ENCODE results near the gene CARMIL1. TPM values are rescaled to one million over a fixed set of nuclear protein-coding genes. Genes with fewer than 3 reads are reported as not detected.

Gene CARMIL1
- total and polyA plus RNA-seq, 10 of the 15 experiments (the other 5 are each of a cell fraction or from before 2014, with no cell fraction given), result 6.4 to 18.1 (median 10.3) TPM

DNA sequence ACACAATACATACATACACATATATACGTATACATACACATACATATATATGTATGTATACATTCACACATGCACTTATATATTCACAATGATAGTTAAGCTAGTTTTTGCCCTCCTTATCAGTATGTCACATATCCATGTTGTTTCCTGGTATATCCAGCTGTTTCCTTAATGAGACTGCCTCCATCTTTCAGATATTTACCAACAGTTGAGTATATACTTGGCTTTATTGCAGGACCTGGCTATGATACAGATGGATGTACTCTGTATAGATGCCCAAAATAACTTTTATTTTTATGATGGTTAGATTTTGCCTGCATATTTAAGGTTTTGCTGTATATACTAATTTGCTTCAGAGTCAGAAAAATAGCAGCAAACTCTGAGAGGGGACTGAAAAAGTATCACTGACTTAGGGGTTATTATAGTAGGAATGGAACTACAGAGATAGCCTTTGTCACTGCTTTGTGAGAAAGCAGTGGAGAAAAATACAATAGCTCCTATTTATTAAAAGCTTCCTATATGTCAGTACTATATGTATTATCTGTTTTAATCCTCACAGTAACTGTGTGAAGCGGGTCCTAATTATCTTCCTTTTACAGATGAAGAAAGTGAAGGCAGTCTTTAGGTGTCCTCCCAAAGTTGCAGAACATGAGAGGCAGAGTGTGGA, 35.5 kb downstream of the CARMIL1 start:
- Histone ChIP-seq H3K4me3 (no peak overlapping the region), H3K27ac (ENCODE audit: control insufficient read depth, insufficient read depth) (no peak overlapping the region), H3K4me2 (ENCODE audit: control insufficient read depth, insufficient read depth) (no peak overlapping the region), H3K27me3 (replicated peaks in 1 of 2; ENCODE audit: control insufficient read depth in 2 of 2, insufficient read depth in 2 of 2, low read length in 1 of 2) (no peaks in the 10 kb centered on the region), H3K4me1 (ENCODE audit: control insufficient read depth, insufficient read depth, low read length) (no peaks in the 10 kb centered on the region), H3K79me2 (ENCODE audit: control insufficient read depth, insufficient read depth, low read length) (no peaks in the 10 kb centered on the region; the same call in 1 of the 2 replicates), H2AFZ (ENCODE audit: control insufficient read depth, low read depth, low read length) (no peak overlapping the region), H4K20me1 (ENCODE audit: control insufficient read depth, insufficient read depth) (no peaks in the 10 kb centered on the region), H3K9ac (ENCODE audit: control insufficient read depth, insufficient read depth, low read length) (no peak overlapping the region), H3K9me3 (replicated peaks; ENCODE audit: control insufficient read depth, insufficient read depth, low read length) (no peaks in the 10 kb centered on the region), H3K36me3 (ENCODE audit: control insufficient read depth in 2 of 2, insufficient read depth in 2 of 2, low read length in 1 of 2) (no peaks in the 10 kb centered on the region)
- ChIA-PET CTCF (interaction anchor here (0.7 to 1.3 kb wide), 2 partner anchors 10 to 398 kb away, joined by 3 read pairs; no protein-coding TSS in a partner anchor), RAD21 (ENCODE audit: unreplicated experiment) (interaction anchor here (0.9 to 1.3 kb wide), 2 partner anchors 18 to 171 kb away, joined by 3 read pairs; no protein-coding TSS in a partner anchor), SMC1A (ENCODE audit: uncharacterized antibody, unreplicated experiment) (interaction anchor here (0.6 to 2.1 kb wide), 3 partner anchors 8 to 56 kb away, joined by 3 to 7 read pairs (median 3); no protein-coding TSS in a partner anchor), POLR2A (interaction anchor here (0.6 kb wide), 1 partner anchor 55 kb away, joined by 3 read pairs; no protein-coding TSS in a partner anchor)
- ATAC-seq (no peak), DNase-seq (ENCODE audit: low read depth, low spot score) (no peak), FAIRE-seq (no peak)
- TF ChIP-seq POU2F2 (IDR thresholded peaks at IDR 0.05; ENCODE audit: borderline replicate concordance, low read depth, low read length) (no peak), IRF4 (IDR thresholded peaks at IDR 0.05; ENCODE audit: low read depth, low read length) (no peak), GABPA (IDR thresholded peaks at IDR 0.05; ENCODE audit: low read depth) (no peak), CBFB (IDR thresholded peaks at IDR 0.05; ENCODE audit: low read depth) (no peak), MTA2 (IDR thresholded peaks at IDR 0.05; ENCODE audit: low read depth) (no peak), HDAC2 (IDR thresholded peaks at IDR 0.05) (no peak), DPF2 (IDR thresholded peaks at IDR 0.05) (no peak), SREBF2 (IDR thresholded peaks at IDR 0.05; ENCODE audit: low read length) (no peak), SMAD1 (IDR thresholded peaks at IDR 0.05; ENCODE audit: low read depth, partially characterized antibody) (no peak)
- TF ChIP-seq, protein P1, sequence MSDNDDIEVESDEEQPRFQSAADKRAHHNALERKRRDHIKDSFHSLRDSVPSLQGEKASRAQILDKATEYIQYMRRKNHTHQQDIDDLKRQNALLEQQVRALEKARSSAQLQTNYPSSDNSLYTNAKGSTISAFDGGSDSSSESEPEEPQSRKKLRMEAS (IDR thresholded peaks at IDR 0.05; ENCODE audit: low read depth, low read length), result no peak
- TF ChIP-seq, protein P2, sequence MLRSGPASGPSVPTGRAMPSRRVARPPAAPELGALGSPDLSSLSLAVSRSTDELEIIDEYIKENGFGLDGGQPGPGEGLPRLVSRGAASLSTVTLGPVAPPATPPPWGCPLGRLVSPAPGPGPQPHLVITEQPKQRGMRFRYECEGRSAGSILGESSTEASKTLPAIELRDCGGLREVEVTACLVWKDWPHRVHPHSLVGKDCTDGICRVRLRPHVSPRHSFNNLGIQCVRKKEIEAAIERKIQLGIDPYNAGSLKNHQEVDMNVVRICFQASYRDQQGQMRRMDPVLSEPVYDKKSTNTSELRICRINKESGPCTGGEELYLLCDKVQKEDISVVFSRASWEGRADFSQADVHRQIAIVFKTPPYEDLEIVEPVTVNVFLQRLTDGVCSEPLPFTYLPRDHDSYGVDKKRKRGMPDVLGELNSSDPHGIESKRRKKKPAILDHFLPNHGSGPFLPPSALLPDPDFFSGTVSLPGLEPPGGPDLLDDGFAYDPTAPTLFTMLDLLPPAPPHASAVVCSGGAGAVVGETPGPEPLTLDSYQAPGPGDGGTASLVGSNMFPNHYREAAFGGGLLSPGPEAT (IDR thresholded peaks at IDR 0.05; ENCODE audit: low read depth), result no peak
- TF ChIP-seq, protein P3, sequence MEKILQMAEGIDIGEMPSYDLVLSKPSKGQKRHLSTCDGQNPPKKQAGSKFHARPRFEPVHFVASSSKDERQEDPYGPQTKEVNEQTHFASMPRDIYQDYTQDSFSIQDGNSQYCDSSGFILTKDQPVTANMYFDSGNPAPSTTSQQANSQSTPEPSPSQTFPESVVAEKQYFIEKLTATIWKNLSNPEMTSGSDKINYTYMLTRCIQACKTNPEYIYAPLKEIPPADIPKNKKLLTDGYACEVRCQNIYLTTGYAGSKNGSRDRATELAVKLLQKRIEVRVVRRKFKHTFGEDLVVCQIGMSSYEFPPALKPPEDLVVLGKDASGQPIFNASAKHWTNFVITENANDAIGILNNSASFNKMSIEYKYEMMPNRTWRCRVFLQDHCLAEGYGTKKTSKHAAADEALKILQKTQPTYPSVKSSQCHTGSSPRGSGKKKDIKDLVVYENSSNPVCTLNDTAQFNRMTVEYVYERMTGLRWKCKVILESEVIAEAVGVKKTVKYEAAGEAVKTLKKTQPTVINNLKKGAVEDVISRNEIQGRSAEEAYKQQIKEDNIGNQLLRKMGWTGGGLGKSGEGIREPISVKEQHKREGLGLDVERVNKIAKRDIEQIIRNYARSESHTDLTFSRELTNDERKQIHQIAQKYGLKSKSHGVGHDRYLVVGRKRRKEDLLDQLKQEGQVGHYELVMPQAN (conservative IDR thresholded peaks at IDR 0.05), result no peak
- TF ChIP-seq, protein P4, sequence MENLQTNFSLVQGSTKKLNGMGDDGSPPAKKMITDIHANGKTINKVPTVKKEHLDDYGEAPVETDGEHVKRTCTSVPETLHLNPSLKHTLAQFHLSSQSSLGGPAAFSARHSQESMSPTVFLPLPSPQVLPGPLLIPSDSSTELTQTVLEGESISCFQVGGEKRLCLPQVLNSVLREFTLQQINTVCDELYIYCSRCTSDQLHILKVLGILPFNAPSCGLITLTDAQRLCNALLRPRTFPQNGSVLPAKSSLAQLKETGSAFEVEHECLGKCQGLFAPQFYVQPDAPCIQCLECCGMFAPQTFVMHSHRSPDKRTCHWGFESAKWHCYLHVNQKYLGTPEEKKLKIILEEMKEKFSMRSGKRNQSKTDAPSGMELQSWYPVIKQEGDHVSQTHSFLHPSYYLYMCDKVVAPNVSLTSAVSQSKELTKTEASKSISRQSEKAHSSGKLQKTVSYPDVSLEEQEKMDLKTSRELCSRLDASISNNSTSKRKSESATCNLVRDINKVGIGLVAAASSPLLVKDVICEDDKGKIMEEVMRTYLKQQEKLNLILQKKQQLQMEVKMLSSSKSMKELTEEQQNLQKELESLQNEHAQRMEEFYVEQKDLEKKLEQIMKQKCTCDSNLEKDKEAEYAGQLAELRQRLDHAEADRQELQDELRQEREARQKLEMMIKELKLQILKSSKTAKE (IDR thresholded peaks at IDR 0.05; ENCODE audit: low read depth, poor library complexity, severe bottlenecking), result no peak
- TF ChIP-seq, protein P5, sequence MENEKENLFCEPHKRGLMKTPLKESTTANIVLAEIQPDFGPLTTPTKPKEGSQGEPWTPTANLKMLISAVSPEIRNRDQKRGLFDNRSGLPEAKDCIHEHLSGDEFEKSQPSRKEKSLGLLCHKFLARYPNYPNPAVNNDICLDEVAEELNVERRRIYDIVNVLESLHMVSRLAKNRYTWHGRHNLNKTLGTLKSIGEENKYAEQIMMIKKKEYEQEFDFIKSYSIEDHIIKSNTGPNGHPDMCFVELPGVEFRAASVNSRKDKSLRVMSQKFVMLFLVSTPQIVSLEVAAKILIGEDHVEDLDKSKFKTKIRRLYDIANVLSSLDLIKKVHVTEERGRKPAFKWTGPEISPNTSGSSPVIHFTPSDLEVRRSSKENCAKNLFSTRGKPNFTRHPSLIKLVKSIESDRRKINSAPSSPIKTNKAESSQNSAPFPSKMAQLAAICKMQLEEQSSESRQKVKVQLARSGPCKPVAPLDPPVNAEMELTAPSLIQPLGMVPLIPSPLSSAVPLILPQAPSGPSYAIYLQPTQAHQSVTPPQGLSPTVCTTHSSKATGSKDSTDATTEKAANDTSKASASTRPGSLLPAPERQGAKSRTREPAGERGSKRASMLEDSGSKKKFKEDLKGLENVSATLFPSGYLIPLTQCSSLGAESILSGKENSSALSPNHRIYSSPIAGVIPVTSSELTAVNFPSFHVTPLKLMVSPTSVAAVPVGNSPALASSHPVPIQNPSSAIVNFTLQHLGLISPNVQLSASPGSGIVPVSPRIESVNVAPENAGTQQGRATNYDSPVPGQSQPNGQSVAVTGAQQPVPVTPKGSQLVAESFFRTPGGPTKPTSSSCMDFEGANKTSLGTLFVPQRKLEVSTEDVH (IDR thresholded peaks at IDR 0.05; ENCODE audit: low read depth, partially characterized antibody), result no peak
- BruUV-seq (replicated peaks), result no TSS peak
- intact Hi-C loops (cut with micrococcal nuclease; ENCODE audit: unreplicated experiment), result no loop called here
- 83% methylated on average over 2 of the region's 2 CpGs for WGBS (ENCODE audit: insufficient coverage, insufficient replicate concordance, low lambda C conversion rate, missing lambda C conversion rate)
- in situ Hi-C loops (cut with MboI), result no loop called here
